GM12892 (cell line): ENCODE measurements around the gene NEU1.
"Not testable (repeated sequence)": the region's sequence is repeated elsewhere in the genome, so short reads cannot be mapped to it uniquely, and the experiment has no call there.

ENCODE experiments used
- POLR2A ChIP-seq: IDR thresholded peaks from 2 replicates; pipeline ENCODE4 v1.6.1; 2011; ENCODE audit warnings: low read depth, low read length, control low read depth
- POLR2AphosphoS5 ChIP-seq: IDR thresholded peaks from 2 replicates; pipeline ENCODE4 v1.6.1; 2011; ENCODE audit warnings: low read depth, low read length, control low read depth
- TAF1 ChIP-seq: IDR thresholded peaks from 2 replicates; pipeline ENCODE4 v1.6.1; 2011; ENCODE audit warnings: low read depth, mild to moderate bottlenecking, control low read depth, low read length, borderline replicate concordance

GRCh38 chr6:31864123-31864562, 1.5 kb upstream of the NEU1 start:
- TF ChIP-seq POLR2AphosphoS5, POLR2A, TAF1: not testable (repeated sequence)
